Heart right ventricle (tissue), 16 donors: ENCODE results near the gene CYP27A1. TPM values are rescaled to one million over a fixed set of nuclear protein-coding genes. Genes with fewer than 3 reads are reported as not detected.
A peak's percentile ranks its signal among the peaks of the same experiment; 100 is the strongest.

Experiments used
- ATAC-seq, 8 donors: fragments of 200-7000 bp; cut with Tn5 transposase; one replicate each; pipeline ENCODE4 v1.9.1; 2020; ENCODE audit warnings: mild to moderate bottlenecking in 8 of 8, moderate library complexity in 8 of 8, moderate number of reproducible peaks in 1 of 8
- DNase-seq, 2 donors: peaks; one replicate each; pipeline ENCODE4 v3.0.0-alpha.2; 2020
- H3K27ac ChIP-seq, 10 donors: fragments of 200-600 bp; sonication (generic) in 2 of 10; one replicate each; pipeline versions ENCODE4 v1.5.0 to v1.8.0; 2020 to 2022; ENCODE audit warnings: mild to moderate bottlenecking in 3 of 10
- H3K27me3 ChIP-seq, 7 donors: fragments of 200-600 bp; one replicate each; pipeline ENCODE4 v1.8.0; 2021 to 2022; ENCODE audit warnings: mild to moderate bottlenecking in 2 of 7
- H3K36me3 ChIP-seq, 9 donors: fragments of 200-600 bp; sonication (generic) in 1 of 9; one replicate each; pipeline versions ENCODE4 v1.5.0 to v1.8.0; 2020 to 2022; ENCODE audit warnings: mild to moderate bottlenecking in 2 of 9
- H3K4me1 ChIP-seq, 9 donors: fragments of 200-600 bp; sonication (generic) in 1 of 9; one replicate each; pipeline versions ENCODE4 v1.5.0 to v1.8.0; 2020 to 2022; ENCODE audit warnings: mild to moderate bottlenecking in 4 of 9
- H3K4me3 ChIP-seq, 10 donors: fragments of 200-600 bp; sonication (generic) in 2 of 10; one replicate each; pipeline versions ENCODE4 v1.5.0 to v1.8.0; 2020 to 2022; ENCODE audit warnings: mild to moderate bottlenecking in 7 of 10, moderate library complexity in 2 of 10
- H3K9me3 ChIP-seq, 11 donors: fragments of 200-600 bp in 10 of 11; sonication (generic) in 2 of 11; one replicate each; pipeline versions ENCODE4 v1.5.0 to v1.8.0; 2013 to 2022; ENCODE audit warnings: mild to moderate bottlenecking in 2 of 11, control low read depth in 1 of 11, moderate library complexity in 1 of 11
- CTCF ChIP-seq, 9 donors: fragments of 200-600 bp; sonication (generic) in 2 of 9; IDR thresholded peaks; one replicate each; pipeline versions ENCODE4 v1.5.0 to v1.8.0; 2021 to 2022; ENCODE audit warnings: antibody characterized with exemption in 9 of 9, mild to moderate bottlenecking in 5 of 9, moderate library complexity in 1 of 9
- WGBS, 2 donors: extraction: QIAGEN DNeasy Blood & Tissue Kit; methylation state at CpG; one replicate each; pipeline ENCODE4 v1.1.7; 2013; ENCODE audit warnings: inconsistent platforms in 1 of 2; 5-methylcytosine and 5-hydroxymethylcytosine counted together
- intact Hi-C, 10 donors: fragments of 100-400 bp; cut with DNase I; formaldehyde crosslinking; loops; one replicate each; pipeline versions ENCODE4 v1.11.1 to v1.14.2; 2022
- polyA plus RNA-seq, 2 donors: library from polyadenylated mRNA; stranded (reverse); fragments of 200-250 nt; gene quantifications; one replicate each; pipeline ENCODE4 v1.2.3, GENCODE V29; 2013
- total RNA-seq, 10 donors: library from RNA; stranded (reverse); fragmentation: NEBNext Ultra II Directional in 3 of 10; extraction: Animal tissue kit (Norgen Biotek cat#: 25700) in 3 of 10; gene quantifications; one replicate each; pipeline versions ENCODE4 v1.2.1 to v1.2.4, GENCODE V29; 2021 to 2023
- donor health status: Arrhythmogenic right ventricular cardiomyopathy.
- donor health status: ischemic (EF 13 %, LVEDD 7.1; RV severe dilation, severe dysfunction).
- donor health status: healthy with polysubstance abuse.
- donor health status: DM: no; HTN: yes; CAD: no.
- donor health status: DM: no; HTN: no; CAD: no.
- donor health status: ischemic (EF 25% LVEDD 6.9; RV normal size, moderate dysfunction).
- donor health status: ischemic (EF 25% LVEDD 5.7; RV mildly dilated, moderate dysfunction).
- donor health status: healthy.
- donor health status: DM: yes; HTN: yes; CAD: no.
- donor health status: Ischemic cardiomyopathy.
- donor health status: ischemic (EF 35%, LVEDD 5.7; RV mildly dilated, moderate dysfunction).
- donor health status: nonischemic (EF 11% LVEDD 7.7; RV severe dilation, severe dysfunction).
- donor health status: DM: yes; HTN: yes; CAD: no.
- donor health status: PGD.
- donor health status: ischemic (EF 29% LVEDD 5.4; RV normal size, mild dysfunction).
- donor health status: nonischemic (EF 23%, LVEDD 6.1; RV moderate dilation, normal function).

The CYP27A1 gene
- total and polyA plus RNA-seq, 12 donors = 3.7 to 12.8 (median 7.6) TPM

DNA sequence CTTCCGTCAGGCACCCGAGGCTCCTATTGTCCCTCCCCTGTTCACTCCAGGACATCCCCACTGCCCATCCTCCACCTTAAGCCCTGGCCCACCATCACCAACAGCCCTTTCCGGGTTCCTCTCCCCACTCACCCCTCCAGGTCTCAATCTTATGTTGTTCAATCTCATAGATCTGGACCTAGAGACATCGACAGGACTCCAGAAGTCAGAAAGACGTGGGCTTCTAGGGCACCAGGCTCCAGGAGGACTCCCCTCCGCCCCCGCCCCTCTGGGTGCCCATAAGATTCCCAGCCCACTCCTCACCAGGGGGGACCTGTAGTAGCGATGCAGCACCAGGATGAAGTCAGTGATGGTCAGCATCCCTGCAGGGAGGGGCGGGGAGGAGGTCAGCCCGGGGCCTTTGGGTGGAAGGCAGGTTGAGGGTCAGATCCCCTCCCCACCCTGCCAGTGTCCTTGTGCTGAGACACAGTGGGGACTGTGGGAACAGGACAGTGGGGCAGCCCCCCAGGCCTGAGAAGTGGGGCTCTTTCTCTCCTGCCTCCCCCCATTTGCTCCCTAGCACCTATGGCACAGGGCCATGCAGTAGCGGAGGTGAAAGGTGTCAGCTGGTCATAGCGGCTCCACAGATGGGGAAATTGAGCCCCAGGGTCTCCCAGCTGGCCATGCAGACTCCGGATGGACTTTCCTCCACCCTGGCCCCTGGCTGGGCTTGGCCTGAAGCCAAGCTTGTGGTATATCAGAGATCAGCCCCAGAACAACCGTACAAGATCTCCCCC, 45.9 kb downstream of the CYP27A1 start:
- WGBS, 2 donors = 68 to 72% methylated on average over 14 of the region's 14 CpGs
- Histone ChIP-seq H3K4me3 (no peak overlapping the region), H3K27me3 (peaks cover 0 to 28% (median 24%) of the 10 kb centered on the region in 7 donors), H3K27ac (no peak overlapping the region), H3K4me1 (peaks cover 0 to 25% (median 13%) of the 10 kb centered on the region in 9 donors), H3K36me3 (no peaks in the 10 kb centered on the region), H3K9me3 (no peaks in the 10 kb centered on the region)
- DNase-seq (no peak), ATAC-seq (no peak)
- no peak for TF ChIP-seq CTCF (IDR thresholded peaks at IDR 0.05)
- intact Hi-C loops = no loop called here

DNA sequence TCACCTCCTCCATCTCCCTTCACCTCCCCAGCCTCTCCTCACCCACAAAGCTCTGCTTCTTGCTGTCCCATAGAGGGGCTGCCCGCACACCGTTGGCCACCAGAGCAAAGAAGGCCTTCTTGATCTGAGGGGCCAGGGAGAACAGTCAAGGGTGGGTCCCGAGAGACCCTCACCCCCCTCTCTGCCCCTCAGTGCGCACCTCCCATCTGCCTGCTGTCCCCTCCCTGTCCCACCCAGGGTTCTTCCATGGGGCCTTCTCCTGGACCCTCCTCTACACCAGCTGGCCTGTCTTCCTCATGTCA, 46.5 kb downstream of the CYP27A1 start:
- no peak overlapping the region for H3K4me3 ChIP-seq
- H3K4me1 ChIP-seq = peaks cover 0 to 28% (median 13%) of the 10 kb centered on the region in 9 donors
- no peak for ATAC-seq
- H3K9me3 ChIP-seq = no peaks in the 10 kb centered on the region
- no peak for DNase-seq
- intact Hi-C loops = no loop called here
- peaks cover 0 to 31% (median 24%) of the 10 kb centered on the region in 7 donors for H3K27me3 ChIP-seq
- no peak overlapping the region for H3K27ac ChIP-seq
- H3K36me3 ChIP-seq = no peaks in the 10 kb centered on the region
- no peak for TF ChIP-seq CTCF (IDR thresholded peaks at IDR 0.05)
- 86 to 92% methylated on average over 4 of the region's 4 CpGs for WGBS, 2 donors

GRCh38 chr2:218829868-218830451, 48.0 kb downstream of the CYP27A1 start:
- intact Hi-C loops = loop anchor here in 1 of 10 donors (10.0 kb wide), 1 partner anchor 115 kb away; the partner anchor contains the start of gene TTLL4
- H3K27ac ChIP-seq = peak overlapping the region in 6 of 10 donors; percentile 12 to 87 (median 52)

More at GRCh38 chr2:218829868-218830451, 48.0 kb downstream of the CYP27A1 start:
- H3K36me3 ChIP-seq = no peaks in the 10 kb centered on the region
- H3K27me3 ChIP-seq = peaks cover 0 to 45% (median 27%) of the 10 kb centered on the region in 7 donors
- WGBS, 2 donors = 66 to 72% methylated on average over 17 of the region's 17 CpGs
- ATAC-seq = peak; percentile 50 to 73 (median 62)
- peak; percentile 29 to 61 for DNase-seq
- TF ChIP-seq CTCF (IDR thresholded peaks at IDR 0.05) = no peak
- H3K4me1 ChIP-seq = peaks cover 0 to 28% (median 13%) of the 10 kb centered on the region in 9 donors
- no peak overlapping the region for H3K4me3 ChIP-seq
- no peaks in the 10 kb centered on the region for H3K9me3 ChIP-seq
